Colonic mucosa (tissue), 4 donors: ENCODE measurements around the gene FKBP14. TPM values are rescaled to one million over a fixed set of nuclear protein-coding genes. Genes with fewer than 3 reads are reported as not detected.

Experiments
- DNase-seq: peaks from one replicate; pipeline ENCODE4 v3.0.0-alpha.2; 2020
- H3K27ac ChIP-seq: fragments of 200-600 bp; one replicate; pipeline ENCODE4 v1.8.0; 2021
- H3K27me3 ChIP-seq: fragments of 200-600 bp; one replicate; pipeline ENCODE4 v1.8.0; 2021
- H3K36me3 ChIP-seq: fragments of 200-600 bp; one replicate; pipeline ENCODE4 v1.8.0; 2021
- H3K4me1 ChIP-seq: fragments of 200-600 bp; one replicate; pipeline ENCODE4 v1.8.0; 2021; ENCODE audit warnings: mild to moderate bottlenecking
- H3K4me3 ChIP-seq: fragments of 200-600 bp; one replicate; pipeline ENCODE4 v1.8.0; 2021
- H3K9ac ChIP-seq, 2 donors: one replicate each; pipeline ENCODE4 v1.7.0; 2013; ENCODE audit warnings: control low read depth in 2 of 2, low read depth in 2 of 2, low read length in 2 of 2
- H3K9me3 ChIP-seq: fragments of 200-600 bp; one replicate; pipeline ENCODE4 v1.8.0; 2021
- intact Hi-C: fragments of 100-400 bp; cut with DNase I; formaldehyde crosslinking; loops from one replicate; pipeline ENCODE4 v1.14.1; 2022
- total RNA-seq, 2 donors: library from RNA; stranded (reverse); fragmentation: NEBNext Ultra II Directional in 1 of 2; extraction: Animal tissue kit (Norgen Biotek cat#: 25700) in 1 of 2; gene quantifications; one replicate each; pipeline ENCODE4 v1.2.1, GENCODE V29; 2021
- TF ChIP-seq, protein P1 (sequence below): fragments of 200-600 bp; IDR thresholded peaks from one replicate; pipeline ENCODE4 v1.8.0; 2022; ENCODE audit warnings: antibody characterized with exemption, mild to moderate bottlenecking
- donor health status: healthy.
- donor health status: DM: no; HTN: no; CAD: no.
- donor health status: DM: no; HTN: no; CAD: no.

Gene FKBP14
- total RNA-seq, 2 donors from 2014 or later, result 7.6 to 9.8 TPM

GRCh38 chr7:29975561-29975960 is 50.9 kb downstream of the FKBP14 start:
- no peaks in the 10 kb centered on the region for H3K36me3 ChIP-seq
- H3K4me3 ChIP-seq, result no peak overlapping the region
- no peaks in the 10 kb centered on the region for H3K9me3 ChIP-seq
- no peaks in the 10 kb centered on the region for H3K4me1 ChIP-seq
- no peaks in the 10 kb centered on the region for H3K27me3 ChIP-seq
- DNase-seq, result no peak
- TF ChIP-seq, protein P1, sequence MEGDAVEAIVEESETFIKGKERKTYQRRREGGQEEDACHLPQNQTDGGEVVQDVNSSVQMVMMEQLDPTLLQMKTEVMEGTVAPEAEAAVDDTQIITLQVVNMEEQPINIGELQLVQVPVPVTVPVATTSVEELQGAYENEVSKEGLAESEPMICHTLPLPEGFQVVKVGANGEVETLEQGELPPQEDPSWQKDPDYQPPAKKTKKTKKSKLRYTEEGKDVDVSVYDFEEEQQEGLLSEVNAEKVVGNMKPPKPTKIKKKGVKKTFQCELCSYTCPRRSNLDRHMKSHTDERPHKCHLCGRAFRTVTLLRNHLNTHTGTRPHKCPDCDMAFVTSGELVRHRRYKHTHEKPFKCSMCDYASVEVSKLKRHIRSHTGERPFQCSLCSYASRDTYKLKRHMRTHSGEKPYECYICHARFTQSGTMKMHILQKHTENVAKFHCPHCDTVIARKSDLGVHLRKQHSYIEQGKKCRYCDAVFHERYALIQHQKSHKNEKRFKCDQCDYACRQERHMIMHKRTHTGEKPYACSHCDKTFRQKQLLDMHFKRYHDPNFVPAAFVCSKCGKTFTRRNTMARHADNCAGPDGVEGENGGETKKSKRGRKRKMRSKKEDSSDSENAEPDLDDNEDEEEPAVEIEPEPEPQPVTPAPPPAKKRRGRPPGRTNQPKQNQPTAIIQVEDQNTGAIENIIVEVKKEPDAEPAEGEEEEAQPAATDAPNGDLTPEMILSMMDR, result no peak
- H3K9ac ChIP-seq, result no peak overlapping the region
- intact Hi-C loops, result no loop called here
- no peak overlapping the region for H3K27ac ChIP-seq

- no peaks in the 10 kb centered on the region for H3K4me1 ChIP-seq
- DNase-seq, result no peak
- TF ChIP-seq, protein P1, result no peak
- intact Hi-C loops, result no loop called here
- H3K27me3 ChIP-seq, result no peaks in the 10 kb centered on the region
- H3K4me3 ChIP-seq, result no peak overlapping the region
- H3K9me3 ChIP-seq, result no peaks in the 10 kb centered on the region
- H3K36me3 ChIP-seq, result no peaks in the 10 kb centered on the region
- no peak overlapping the region for H3K27ac ChIP-seq
- no peak overlapping the region for H3K9ac ChIP-seq
Measured at GRCh38 chr7:29974286-29974685, 52.2 kb downstream of the FKBP14 start.

- Histone ChIP-seq H3K9me3 (no peaks in the 10 kb centered on the region), H3K27ac (no peak overlapping the region), H3K4me1 (no peaks in the 10 kb centered on the region), H3K36me3 (no peaks in the 10 kb centered on the region), H3K27me3 (no peaks in the 10 kb centered on the region), H3K9ac (no peak overlapping the region), H3K4me3 (no peak overlapping the region)
- DNase-seq, result no peak
- TF ChIP-seq, protein P1, result no peak
- intact Hi-C loops, result no loop called here
Measured at GRCh38 chr7:29972315-29972669, 54.2 kb downstream of the FKBP14 start.

GRCh38 chr7:29971566-29972314 is 54.8 kb downstream of the FKBP14 start:
- no peaks in the 10 kb centered on the region for H3K27me3 ChIP-seq
- H3K9ac ChIP-seq, result no peak overlapping the region
- TF ChIP-seq, protein P1, result no peak
- H3K36me3 ChIP-seq, result no peaks in the 10 kb centered on the region
- DNase-seq, result no peak
- no peak overlapping the region for H3K27ac ChIP-seq
- H3K4me1 ChIP-seq, result no peaks in the 10 kb centered on the region
- H3K9me3 ChIP-seq, result no peaks in the 10 kb centered on the region
- H3K4me3 ChIP-seq, result no peak overlapping the region
- intact Hi-C loops, result no loop called here

DNA sequence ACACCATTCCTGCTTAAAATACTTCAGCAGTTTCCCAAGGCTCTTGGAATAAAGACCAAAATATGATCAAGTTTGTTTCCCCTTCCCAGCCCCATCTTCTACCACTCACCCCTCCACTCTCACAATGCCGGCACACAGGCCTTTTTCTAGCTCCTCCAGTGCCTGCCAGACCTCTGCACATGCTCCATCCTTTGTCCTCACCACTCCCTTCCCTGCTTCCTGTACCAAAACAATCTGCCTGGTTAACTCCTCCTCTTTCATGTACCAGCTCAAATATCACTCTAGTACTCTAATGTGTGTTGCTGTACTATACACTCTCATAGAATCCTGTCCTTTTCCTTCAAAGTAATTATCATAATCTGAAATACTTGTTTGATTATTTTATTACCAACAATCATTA is 56.3 kb downstream of the FKBP14 start:
- H3K9ac ChIP-seq, result no peak overlapping the region
- no peaks in the 10 kb centered on the region for H3K4me1 ChIP-seq
- no peaks in the 10 kb centered on the region for H3K27me3 ChIP-seq
- H3K27ac ChIP-seq, result no peak overlapping the region
- H3K4me3 ChIP-seq, result no peak overlapping the region
- H3K36me3 ChIP-seq, result no peaks in the 10 kb centered on the region
- no peak for DNase-seq
- intact Hi-C loops, result no loop called here
- TF ChIP-seq, protein P1, result no peak
- no peaks in the 10 kb centered on the region for H3K9me3 ChIP-seq
